Ovary (tissue), 9 donors: ENCODE results near the gene LYPD3. TPM values are rescaled to one million over a fixed set of nuclear protein-coding genes. Genes with fewer than 3 reads are reported as not detected.

Source experiments
- DNase-seq, 5 donors: peaks; one replicate each; pipeline ENCODE4 v3.0.0-alpha.2; 2019 to 2020
- H3K27ac ChIP-seq, 2 donors: fragments of 200-600 bp; one replicate each; pipeline versions ENCODE4 v1.5.1 to v1.8.0; 2019 to 2022
- H3K27me3 ChIP-seq: fragments of 200-600 bp; one replicate; pipeline ENCODE4 v1.8.0; 2022
- H3K36me3 ChIP-seq: fragments of 200-600 bp; sonication (generic); one replicate; pipeline ENCODE4 v1.5.1; 2019
- H3K4me1 ChIP-seq: one replicate; pipeline ENCODE4 v1.8.1; 2013; ENCODE audit warnings: mild to moderate bottlenecking, moderate library complexity; ENCODE audit not compliant: insufficient read depth
- H3K4me3 ChIP-seq: fragments of 200-600 bp; sonication (generic); one replicate; pipeline ENCODE4 v1.5.1; 2017
- H3K9me3 ChIP-seq, 2 donors: fragments of 200-600 bp in 1 of 2; sonication (generic) in 1 of 2; one replicate each; pipeline versions ENCODE4 v1.5.1 to v1.8.1; 2013 to 2019; ENCODE audit warnings: mild to moderate bottlenecking in 1 of 2, moderate library complexity in 1 of 2
- EP300 ChIP-seq: sonication (generic); formaldehyde crosslinking; IDR thresholded peaks from one replicate; pipeline ENCODE4 v1.6.1; 2017; ENCODE audit warnings: antibody characterized with exemption
- POLR2A ChIP-seq: fragments of 450-650 bp; IDR thresholded peaks from one replicate; pipeline ENCODE4 v1.6.1; 2017; ENCODE audit warnings: antibody characterized with exemption, mild to moderate bottlenecking, moderate library complexity
- WGBS, 3 donors: extraction: QIAGEN DNeasy Blood & Tissue Kit in 1 of 3; methylation state at CpG; one replicate each; pipeline versions ENCODE4 v1.1.5 to v1.1.7; 2013 to 2017; 5-methylcytosine and 5-hydroxymethylcytosine counted together
- intact Hi-C, 4 donors: fragments of 100-400 bp; cut with DNase I; formaldehyde crosslinking; loops; one replicate each; pipeline versions ENCODE4 v1.11.0 to v1.15.1; 2022 to 2023
- polyA plus RNA-seq, 2 donors: library from polyadenylated mRNA; stranded (reverse); fragments of 200-250 nt in 1 of 2; fragments of 350-450 nt in 1 of 2; fragmentation: Illumina TruSeq in 1 of 2; extraction: RNeasy Lipid Tissue Mini Kit (QIAGEN cat#74804) in 1 of 2; gene quantifications; one replicate each; pipeline ENCODE4 v1.2.3, GENCODE V29; 2013 to 2014
- total RNA-seq, 7 donors: library from RNA; depleted of rRNA in 2 of 7; stranded (reverse); fragments of >200 nt in 2 of 7; fragmentation: NEBNext Ultra II Directional in 3 of 7; extraction: Animal tissue kit (Norgen Biotek cat#: 25700) in 3 of 7; gene quantifications; one replicate each; pipeline versions ENCODE4 v1.1.0 to v1.2.4, GENCODE V29; 2016 to 2023
- TF ChIP-seq, protein P1 (sequence below), 3 donors: fragments of 450-650 bp in 2 of 3; fragments of 200-600 bp in 1 of 3; IDR thresholded peaks; one replicate each; pipeline versions ENCODE4 v1.5.1 to v1.8.0; 2016 to 2022; ENCODE audit warnings: antibody characterized with exemption in 3 of 3, mild to moderate bottlenecking in 1 of 3
- donor health status: DM: no; HTN: no; CAD: no; lungs with moderate emphysema.
- donor health status: DM: no; HTN: no; CAD: no.
- donor health status: Bipolar disorder and iron deficiency.
- donor health status: DM: yes; HTN: yes; CAD: no.
- donor health status: DM: no; HTN: no; CAD: no.
- donor health status: DM: yes; HTN: yes; CAD: no.

The LYPD3 gene
- total and polyA plus RNA-seq, 9 donors, result 1.8 to 15.1 (median 4.0) TPM

DNA sequence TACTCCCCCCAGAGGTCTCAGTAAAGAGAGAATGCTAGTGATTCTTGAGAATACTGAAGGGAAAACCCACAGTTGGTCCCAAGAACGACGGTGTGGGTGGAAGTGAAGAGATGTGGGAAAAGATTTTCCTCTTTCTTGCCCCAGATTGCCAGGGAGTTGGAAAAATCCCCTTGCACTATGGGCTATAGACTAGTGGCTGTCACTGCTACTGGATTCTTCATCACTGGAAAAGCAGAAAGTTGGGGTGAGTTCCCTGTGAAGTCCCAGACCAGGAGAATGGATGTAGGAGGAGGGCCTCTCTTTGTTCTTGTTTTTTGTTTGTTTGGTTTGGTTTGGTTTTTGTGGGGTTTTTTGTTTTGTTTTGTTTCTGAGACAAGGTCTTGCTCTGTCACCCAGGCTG, 11.4 kb downstream of the LYPD3 start:
- H3K9me3 ChIP-seq, result no peaks in the 10 kb centered on the region
- H3K36me3 ChIP-seq, result no peaks in the 10 kb centered on the region
- no peak for DNase-seq
- 72 to 76% (median 73%) methylated on average over 2 of the region's 2 CpGs for WGBS, 3 donors
- H3K4me1 ChIP-seq, result no peaks in the 10 kb centered on the region
- no peak overlapping the region for H3K27ac ChIP-seq
- no peak overlapping the region for H3K4me3 ChIP-seq
- no peaks in the 10 kb centered on the region for H3K27me3 ChIP-seq
- intact Hi-C loops, result no loop called here
- no peak for TF ChIP-seq POLR2A

DNA sequence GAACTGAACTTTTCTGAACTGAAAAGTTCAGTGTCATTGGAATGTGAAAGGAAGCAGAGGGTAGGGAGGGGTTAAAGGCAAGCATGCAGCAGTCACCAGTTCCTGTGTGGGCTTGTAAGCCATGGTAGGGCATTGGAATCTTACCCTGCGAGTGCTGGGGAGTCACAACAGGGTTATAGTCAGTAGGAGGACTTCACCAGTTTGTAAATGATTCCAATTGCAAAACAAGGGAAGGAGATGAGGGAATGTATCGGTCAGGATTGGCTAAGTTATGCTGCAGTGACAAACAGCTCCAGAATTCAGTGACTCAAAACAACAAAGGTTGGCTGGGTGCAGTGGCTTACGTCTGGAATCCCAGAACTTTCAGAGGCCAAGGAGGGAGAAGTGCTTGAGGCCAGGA, 12.8 kb downstream of the LYPD3 start:
- TF ChIP-seq POLR2A, result no peak
- TF ChIP-seq, protein P1, sequence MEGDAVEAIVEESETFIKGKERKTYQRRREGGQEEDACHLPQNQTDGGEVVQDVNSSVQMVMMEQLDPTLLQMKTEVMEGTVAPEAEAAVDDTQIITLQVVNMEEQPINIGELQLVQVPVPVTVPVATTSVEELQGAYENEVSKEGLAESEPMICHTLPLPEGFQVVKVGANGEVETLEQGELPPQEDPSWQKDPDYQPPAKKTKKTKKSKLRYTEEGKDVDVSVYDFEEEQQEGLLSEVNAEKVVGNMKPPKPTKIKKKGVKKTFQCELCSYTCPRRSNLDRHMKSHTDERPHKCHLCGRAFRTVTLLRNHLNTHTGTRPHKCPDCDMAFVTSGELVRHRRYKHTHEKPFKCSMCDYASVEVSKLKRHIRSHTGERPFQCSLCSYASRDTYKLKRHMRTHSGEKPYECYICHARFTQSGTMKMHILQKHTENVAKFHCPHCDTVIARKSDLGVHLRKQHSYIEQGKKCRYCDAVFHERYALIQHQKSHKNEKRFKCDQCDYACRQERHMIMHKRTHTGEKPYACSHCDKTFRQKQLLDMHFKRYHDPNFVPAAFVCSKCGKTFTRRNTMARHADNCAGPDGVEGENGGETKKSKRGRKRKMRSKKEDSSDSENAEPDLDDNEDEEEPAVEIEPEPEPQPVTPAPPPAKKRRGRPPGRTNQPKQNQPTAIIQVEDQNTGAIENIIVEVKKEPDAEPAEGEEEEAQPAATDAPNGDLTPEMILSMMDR (IDR thresholded peaks at IDR 0.05), result no peak
- no peak for TF ChIP-seq EP300
- Histone ChIP-seq H3K27ac (no peak overlapping the region), H3K4me3 (no peak overlapping the region), H3K27me3 (no peaks in the 10 kb centered on the region), H3K36me3 (no peaks in the 10 kb centered on the region), H3K9me3 (no peaks in the 10 kb centered on the region), H3K4me1 (no peaks in the 10 kb centered on the region)
- 56 to 72% (median 71%) methylated on average over 3 of the region's 3 CpGs for WGBS, 3 donors
- intact Hi-C loops, result no loop called here
- DNase-seq, result no peak

DNA sequence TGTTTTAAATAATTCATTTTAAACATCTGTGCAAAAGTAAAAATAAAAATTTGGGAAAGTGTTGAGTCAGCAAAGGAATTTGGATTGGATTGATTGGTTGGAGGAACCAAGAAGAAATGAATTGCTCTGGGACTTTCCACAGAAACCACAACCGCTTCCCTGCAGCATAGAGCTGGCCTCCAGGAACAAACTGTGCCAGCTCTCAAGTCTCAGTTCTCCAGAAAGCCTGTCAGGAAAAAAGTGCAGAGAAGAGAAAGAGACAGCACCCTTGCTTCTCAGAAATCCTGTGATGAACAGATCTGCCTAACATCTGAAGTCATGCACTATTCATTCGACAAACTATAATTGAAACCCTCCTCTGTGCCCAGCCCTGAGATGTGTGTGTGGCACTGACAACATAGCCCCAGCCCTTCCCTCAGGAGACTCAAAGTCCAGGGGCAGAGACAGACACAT, 14.8 kb downstream of the LYPD3 start:
- Histone ChIP-seq H3K4me1 (no peaks in the 10 kb centered on the region), H3K27me3 (no peaks in the 10 kb centered on the region), H3K27ac (no peak overlapping the region), H3K4me3 (no peak overlapping the region), H3K9me3 (no peaks in the 10 kb centered on the region), H3K36me3 (no peaks in the 10 kb centered on the region)
- DNase-seq, result no peak
- intact Hi-C loops, result no loop called here
- TF ChIP-seq EP300, result no peak
- no peak for TF ChIP-seq POLR2A
- TF ChIP-seq, protein P1 (IDR thresholded peaks at IDR 0.05), result no peak
- WGBS, 3 donors, result 61 to 73% (median 68%) methylated on average over 2 of the region's 2 CpGs

DNA sequence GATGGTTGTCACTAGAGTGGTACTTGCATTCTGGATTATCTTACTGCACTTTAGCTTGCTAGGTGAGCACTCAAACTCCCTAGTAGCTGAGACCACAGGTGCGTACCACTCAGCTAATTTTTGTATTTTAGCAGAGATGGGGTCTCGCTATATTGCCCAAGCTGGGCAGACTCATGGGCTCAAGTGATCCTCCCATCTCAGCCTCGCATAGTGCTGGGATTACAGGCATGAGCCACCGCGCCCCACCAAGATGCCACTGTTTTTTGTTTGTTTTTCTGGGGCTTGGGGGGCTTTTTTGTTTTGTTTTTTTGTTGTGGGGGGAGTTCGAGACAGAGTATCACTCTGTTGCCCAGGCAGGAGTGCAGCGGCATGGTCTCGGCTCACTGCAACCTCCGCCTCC, 17.8 kb downstream of the LYPD3 start:
- no peaks in the 10 kb centered on the region for H3K9me3 ChIP-seq
- intact Hi-C loops, result loop anchor here (1.0 to 10.0 kb wide), 3 partner anchors 71 to 207 kb away; no protein-coding TSS in a partner anchor
- H3K27me3 ChIP-seq, result no peaks in the 10 kb centered on the region
- no peak overlapping the region for H3K27ac ChIP-seq
- WGBS, 3 donors, result 90 to 96% (median 94%) methylated on average over 9 of the region's 9 CpGs
- H3K36me3 ChIP-seq, result no peaks in the 10 kb centered on the region
- TF ChIP-seq POLR2A (no peak), EP300 (no peak)
- TF ChIP-seq, protein P1 (IDR thresholded peaks at IDR 0.05), result no peak
- no peak for DNase-seq
- H3K4me1 ChIP-seq, result no peaks in the 10 kb centered on the region
- no peak overlapping the region for H3K4me3 ChIP-seq

DNA sequence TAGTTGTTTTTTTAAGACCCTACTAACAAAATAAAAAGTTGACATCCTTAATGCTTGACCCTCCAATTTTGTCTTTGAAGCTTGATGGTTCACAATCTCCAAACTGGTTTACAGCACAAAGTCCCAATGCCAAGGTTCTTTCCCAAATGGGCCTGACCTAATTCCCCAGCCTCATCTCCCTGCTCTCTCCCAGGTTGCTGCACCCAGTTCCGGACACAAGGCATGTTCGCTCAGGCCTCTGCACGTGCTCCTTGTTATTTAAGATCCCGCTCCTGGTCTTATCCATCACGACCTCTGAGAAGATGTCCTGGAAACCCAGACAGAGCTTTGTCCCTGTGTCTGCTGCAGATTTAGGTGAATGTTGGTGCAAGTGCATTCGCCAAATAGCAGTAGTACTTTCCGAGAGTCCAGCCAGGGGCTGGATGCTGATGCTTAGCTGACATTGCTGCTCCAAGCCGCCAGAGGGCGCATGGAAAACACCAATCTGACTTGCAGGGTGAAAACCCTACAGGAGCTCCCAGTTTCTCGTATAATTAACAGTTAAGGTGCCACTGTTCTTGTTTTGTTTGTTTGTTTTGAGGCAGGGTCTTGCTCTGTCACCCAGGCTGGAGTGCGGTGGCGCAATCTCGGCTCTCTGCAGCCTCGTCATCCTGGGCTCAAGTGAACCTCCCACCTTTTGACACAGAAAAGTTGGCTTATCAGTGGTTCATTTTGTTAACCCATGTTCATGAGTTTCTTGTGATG, 18.5 kb downstream of the LYPD3 start:
- H3K4me3 ChIP-seq, result no peak overlapping the region
- 23 to 26% (median 25%) methylated on average over 14 of the region's 14 CpGs for WGBS, 3 donors
- H3K27me3 ChIP-seq, result no peaks in the 10 kb centered on the region
- TF ChIP-seq EP300 (no peak), POLR2A (no peak)
- TF ChIP-seq, protein P1 (IDR thresholded peaks at IDR 0.05), result peak; percentile 70 to 94 (median 91)
- no peak overlapping the region for H3K27ac ChIP-seq
- no peaks in the 10 kb centered on the region for H3K9me3 ChIP-seq
- intact Hi-C loops, result loop anchor here in 3 of 4 donors (1.0 to 10.0 kb wide), 3 partner anchors 72 to 208 kb away; no protein-coding TSS in a partner anchor
- H3K4me1 ChIP-seq, result no peaks in the 10 kb centered on the region
- peak; percentile 69 to 85 (median 82) for DNase-seq
- H3K36me3 ChIP-seq, result no peaks in the 10 kb centered on the region
